Neural crest cell (in vitro differentiated cells): ENCODE measurements around the gene USP13. TPM values are rescaled to one million over a fixed set of nuclear protein-coding genes. Genes with fewer than 3 reads are reported as not detected.
A peak's percentile ranks its signal among the peaks of the same experiment; 100 is the strongest.

Source experiments
- DNase-seq: peaks from one replicate; pipeline ENCODE4 v3.0.0; 2021; ENCODE audit warnings: low read depth, mixed read lengths, low spot score
- H3K27ac Mint-ChIP-seq: one replicate; pipeline ENCODE4 v1.8.0; 2021; ENCODE audit warnings: mild to moderate bottlenecking, mixed read lengths; ENCODE audit not compliant: unreplicated experiment
- H3K27me3 Mint-ChIP-seq: 2 replicates; pipeline ENCODE4 v1.8.0; 2021; ENCODE audit warnings: low read depth, mild to moderate bottlenecking, mixed read lengths
- H3K36me3 Mint-ChIP-seq: 2 replicates; pipeline ENCODE4 v1.8.0; 2021; ENCODE audit warnings: low read depth, mild to moderate bottlenecking, mixed read lengths
- H3K4me1 Mint-ChIP-seq: 2 replicates; pipeline ENCODE4 v1.8.0; 2021; ENCODE audit warnings: mixed read lengths
- H3K4me3 Mint-ChIP-seq: one replicate; pipeline ENCODE4 v1.8.0; 2021; ENCODE audit warnings: mild to moderate bottlenecking, mixed read lengths
- H3K9me3 Mint-ChIP-seq: 2 replicates; pipeline ENCODE4 v1.8.0; 2021; ENCODE audit warnings: mixed read lengths
- CTCF ChIP-seq: fragments of 200-600 bp; sonication (generic); conservative IDR thresholded peaks from 2 replicates; pipeline ENCODE4 v1.5.0; 2021; ENCODE audit warnings: antibody characterized with exemption, mild to moderate bottlenecking
- total RNA-seq: library from RNA; stranded (reverse); gene quantifications from 2 replicates; pipeline ENCODE4 v1.2.1, GENCODE V29; 2021

USP13 gene
- total RNA-seq, 1 donor from 2014 or later, result 26.7 TPM

- no peaks in the 10 kb centered on the region for H3K27me3 Mint-ChIP-seq
- H3K9me3 Mint-ChIP-seq, result no peaks in the 10 kb centered on the region
- no peak for TF ChIP-seq CTCF
- DNase-seq, result no peak
- no peaks in the 10 kb centered on the region for H3K4me1 Mint-ChIP-seq
- H3K36me3 Mint-ChIP-seq, result no peaks in the 10 kb centered on the region
- no peak overlapping the region for H3K4me3 Mint-ChIP-seq
- no peak overlapping the region for H3K27ac Mint-ChIP-seq
Measured at GRCh38 chr3:179646177-179646576, 6.7 kb upstream of the USP13 start.

GRCh38 chr3:179651687-179652446 is 973 bp upstream of the USP13 start:
- Mint-ChIP-seq H3K4me3 (peak overlapping the region; percentile 93), H3K9me3 (no peaks in the 10 kb centered on the region), H3K4me1 (peaks cover 37% of the 10 kb centered on the region), H3K27me3 (no peaks in the 10 kb centered on the region), H3K27ac (peak overlapping the region; percentile 91), H3K36me3 (peaks cover 7% of the 10 kb centered on the region)
- TF ChIP-seq CTCF, result no peak
- no peak for DNase-seq

- H3K27ac Mint-ChIP-seq, result peak overlapping the region; percentile 76
- no peaks in the 10 kb centered on the region for H3K9me3 Mint-ChIP-seq
- peak overlapping the region; percentile 97 for H3K4me3 Mint-ChIP-seq
- peaks cover 38% of the 10 kb centered on the region for H3K4me1 Mint-ChIP-seq
- H3K36me3 Mint-ChIP-seq, result peaks cover 7% of the 10 kb centered on the region
- TF ChIP-seq CTCF, result no peak
- DNase-seq, result peak; percentile 71
- H3K27me3 Mint-ChIP-seq, result no peaks in the 10 kb centered on the region
Measured at GRCh38 chr3:179653096-179653797, 407 bp downstream of the USP13 start.

GRCh38 chr3:179655236-179655635 is 2.4 kb downstream of the USP13 start:
- Mint-ChIP-seq H3K27me3 (no peaks in the 10 kb centered on the region), H3K4me1 (peaks cover 42% of the 10 kb centered on the region), H3K36me3 (peaks cover 7% of the 10 kb centered on the region), H3K9me3 (no peaks in the 10 kb centered on the region), H3K4me3 (peak overlapping the region; percentile 72), H3K27ac (no peak overlapping the region)
- no peak for DNase-seq
- no peak for TF ChIP-seq CTCF

GRCh38 chr3:179658606-179659005 is 5.8 kb downstream of the USP13 start:
- TF ChIP-seq CTCF, result no peak
- Mint-ChIP-seq H3K4me1 (peaks cover 59% of the 10 kb centered on the region), H3K27ac (no peak overlapping the region)

More at GRCh38 chr3:179658606-179659005, 5.8 kb downstream of the USP13 start:
- H3K4me3 Mint-ChIP-seq, result no peak overlapping the region
- peaks cover 7% of the 10 kb centered on the region for H3K36me3 Mint-ChIP-seq
- H3K9me3 Mint-ChIP-seq, result no peaks in the 10 kb centered on the region
- DNase-seq, result no peak
- no peaks in the 10 kb centered on the region for H3K27me3 Mint-ChIP-seq
